HUES48 (cell line): ENCODE results near the gene MLKL.

Source experiments
- H3K27ac ChIP-seq: one replicate; pipeline ENCODE4 v1.7.0; 2013; ENCODE audit warnings: low read depth, low read length, inconsistent platforms
- H3K27me3 ChIP-seq: 2 replicates; pipeline ENCODE4 v1.6.1; 2013; ENCODE audit warnings: mild to moderate bottlenecking, low read length; ENCODE audit not compliant: control insufficient read depth, insufficient read depth
- H3K36me3 ChIP-seq: 2 replicates; pipeline ENCODE4 v1.6.1; 2013; ENCODE audit warnings: low read length; ENCODE audit not compliant: control insufficient read depth, insufficient read depth
- H3K4me1 ChIP-seq: 2 replicates; pipeline ENCODE4 v1.6.1; 2013; ENCODE audit warnings: mild to moderate bottlenecking, low read length; ENCODE audit not compliant: control insufficient read depth, insufficient read depth
- H3K4me3 ChIP-seq: 2 replicates; pipeline ENCODE4 v1.5.1; 2013; ENCODE audit warnings: mild to moderate bottlenecking, low read depth, low read length
- H3K9ac ChIP-seq: 2 replicates; pipeline ENCODE4 v1.6.1; 2013; ENCODE audit warnings: mild to moderate bottlenecking, low read depth, low read length, moderate library complexity
- H3K9me3 ChIP-seq: 2 replicates; pipeline ENCODE4 v1.6.1; 2013; ENCODE audit warnings: low read length; ENCODE audit not compliant: control insufficient read depth, insufficient read depth

Gene MLKL

DNA sequence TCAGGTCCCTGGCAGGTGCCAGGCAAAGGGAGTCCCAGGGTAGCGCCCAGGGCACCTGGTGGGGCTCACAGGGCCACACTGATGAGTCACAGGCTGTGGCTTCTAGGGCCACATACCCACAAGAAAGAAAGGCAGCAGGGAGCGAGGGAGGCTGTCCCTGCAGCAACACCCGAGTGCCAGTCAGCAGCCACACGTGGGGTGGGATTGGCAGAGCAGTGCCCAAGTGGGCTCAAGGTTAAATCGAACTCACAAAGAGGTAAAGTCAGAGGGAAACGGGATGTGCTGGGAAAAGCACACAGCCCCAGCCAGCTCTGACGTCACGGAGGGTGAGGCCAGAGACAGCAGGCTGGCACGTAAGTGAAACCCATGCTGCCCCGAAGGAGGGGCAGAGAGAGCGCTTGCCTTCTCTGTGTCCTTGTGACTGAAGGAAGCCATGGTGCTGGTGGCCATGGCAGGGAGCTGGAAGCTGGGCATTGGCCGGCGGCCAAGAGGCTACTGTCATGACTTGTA, 40.2 kb upstream of the MLKL start:
- no peak overlapping the region for H3K9ac ChIP-seq
- H3K27ac ChIP-seq: no peak overlapping the region
- no peaks in the 10 kb centered on the region for H3K27me3 ChIP-seq
- H3K9me3 ChIP-seq: no peaks in the 10 kb centered on the region
- H3K4me3 ChIP-seq: no peak overlapping the region
- no peaks in the 10 kb centered on the region for H3K36me3 ChIP-seq
- H3K4me1 ChIP-seq: peaks cover 15% of the 10 kb centered on the region

DNA sequence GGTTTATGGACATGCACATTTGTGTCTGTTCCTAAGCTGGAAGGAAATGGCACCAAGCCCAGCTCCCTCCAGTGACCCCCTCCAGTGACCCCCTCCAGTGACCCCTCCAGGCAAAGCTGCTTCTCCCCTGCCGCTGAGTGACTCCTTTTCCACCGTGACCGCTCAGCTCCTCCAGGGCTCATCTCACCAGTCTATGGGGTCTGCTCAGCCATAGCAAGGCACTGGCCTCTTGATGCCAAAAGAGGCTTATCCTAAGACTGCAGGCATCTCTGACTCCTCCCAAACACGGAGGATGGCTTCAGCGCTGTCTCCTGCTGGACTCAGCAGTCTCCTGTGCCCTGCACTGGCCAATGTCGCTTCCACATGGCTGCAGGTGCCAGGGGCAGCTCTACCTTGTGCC, 38.6 kb upstream of the MLKL start:
- H3K4me1 ChIP-seq: peaks cover 26% of the 10 kb centered on the region
- H3K9me3 ChIP-seq: no peaks in the 10 kb centered on the region

DNA sequence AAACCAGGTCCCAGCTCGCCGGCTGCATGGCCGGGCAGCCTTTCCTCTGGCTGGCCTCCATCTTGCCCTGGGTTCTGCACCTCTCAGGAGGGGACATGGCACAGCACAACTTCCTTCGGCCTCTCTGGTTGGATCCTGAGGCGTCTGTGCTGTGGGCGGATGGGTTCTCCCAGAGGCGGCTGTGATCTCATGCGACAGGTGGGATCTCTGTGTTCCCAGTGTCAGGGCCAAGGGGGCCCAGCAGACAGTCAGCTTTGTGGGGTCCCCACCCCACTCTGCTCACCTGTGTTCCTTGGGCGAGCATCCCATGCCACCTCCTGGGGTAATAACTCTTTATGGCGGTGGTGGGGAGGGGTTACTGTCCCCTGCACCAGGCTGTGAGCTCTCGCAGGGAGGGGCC, 38.2 kb upstream of the MLKL start:
- H3K27me3 ChIP-seq: no peaks in the 10 kb centered on the region
- no peak overlapping the region for H3K4me3 ChIP-seq
- no peak overlapping the region for H3K9ac ChIP-seq
- peaks cover 31% of the 10 kb centered on the region for H3K4me1 ChIP-seq
- no peak overlapping the region for H3K27ac ChIP-seq
- no peaks in the 10 kb centered on the region for H3K36me3 ChIP-seq
- no peaks in the 10 kb centered on the region for H3K9me3 ChIP-seq

More for the DNA sequence above, 38.6 kb upstream of the MLKL start:
- H3K27ac ChIP-seq: no peak overlapping the region
- no peak overlapping the region for H3K4me3 ChIP-seq
- no peaks in the 10 kb centered on the region for H3K27me3 ChIP-seq
- no peaks in the 10 kb centered on the region for H3K36me3 ChIP-seq
- no peak overlapping the region for H3K9ac ChIP-seq

DNA sequence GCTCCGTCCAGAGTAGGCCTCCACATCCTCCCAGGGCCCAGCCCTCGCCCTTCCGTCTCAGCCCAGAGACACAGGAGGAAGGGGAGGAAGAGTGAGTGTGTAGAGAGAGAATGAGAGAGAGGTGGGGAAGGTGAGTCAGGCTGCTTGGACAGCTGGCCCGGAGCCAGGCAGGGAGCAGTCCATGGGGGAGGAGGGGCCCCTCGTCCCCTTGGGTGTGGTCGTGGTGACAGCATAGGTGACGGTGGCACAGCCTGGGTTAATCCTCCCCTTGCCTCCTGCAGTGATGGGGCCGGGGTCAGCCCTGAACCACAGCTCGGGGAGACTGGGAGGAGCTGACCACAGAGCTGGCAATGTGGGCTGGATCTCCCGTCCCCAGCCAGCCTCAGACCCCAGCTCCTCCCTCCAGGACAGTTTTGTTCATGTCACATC, 37.5 kb upstream of the MLKL start:
- Histone ChIP-seq H3K4me1 (peaks cover 28% of the 10 kb centered on the region), H3K9ac (no peak overlapping the region)

GRCh38 chr16:74737521-74737920, 36.9 kb upstream of the MLKL start:
- Histone ChIP-seq H3K27ac (no peak overlapping the region), H3K36me3 (no peaks in the 10 kb centered on the region), H3K9ac (no peak overlapping the region), H3K4me3 (no peak overlapping the region), H3K9me3 (no peaks in the 10 kb centered on the region), H3K4me1 (peaks cover 28% of the 10 kb centered on the region), H3K27me3 (no peaks in the 10 kb centered on the region)

More for the DNA sequence above, 37.5 kb upstream of the MLKL start:
- Histone ChIP-seq H3K4me3 (no peak overlapping the region), H3K9me3 (no peaks in the 10 kb centered on the region), H3K27me3 (no peaks in the 10 kb centered on the region), H3K27ac (no peak overlapping the region), H3K36me3 (no peaks in the 10 kb centered on the region)

DNA sequence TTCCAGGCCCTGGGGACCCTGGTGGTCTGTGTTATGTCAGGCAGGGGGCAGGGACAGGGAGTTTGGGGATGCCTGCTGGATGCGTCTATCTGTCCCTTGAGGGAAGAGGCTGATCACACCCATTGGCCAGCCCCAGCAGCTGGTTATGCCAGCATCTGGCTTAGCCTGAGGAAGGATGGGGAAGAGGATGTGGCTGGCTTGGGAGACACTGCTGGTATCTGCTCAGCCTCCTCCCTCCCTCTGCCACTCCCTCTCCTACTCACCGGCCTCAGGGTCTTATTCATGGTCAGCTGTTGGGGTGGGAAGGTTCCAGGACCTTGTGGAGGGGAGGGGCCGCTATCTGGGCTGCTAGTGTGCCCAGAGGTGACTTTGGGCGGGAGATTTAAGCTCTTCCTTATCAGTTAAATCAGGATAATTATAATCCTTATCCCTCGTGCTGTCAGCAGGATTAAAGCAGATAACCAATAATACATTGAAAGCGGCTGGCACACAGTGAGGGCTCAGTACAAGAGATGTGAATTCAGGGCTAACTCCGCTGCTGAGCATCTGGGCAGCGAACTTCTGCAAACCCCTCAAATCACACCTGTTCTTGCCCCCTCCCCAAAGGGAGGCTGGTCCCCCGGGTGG, 36.0 kb upstream of the MLKL start:
- H3K4me1 ChIP-seq: peaks cover 22% of the 10 kb centered on the region
- H3K9me3 ChIP-seq: no peaks in the 10 kb centered on the region
- no peak overlapping the region for H3K9ac ChIP-seq
- no peaks in the 10 kb centered on the region for H3K36me3 ChIP-seq
- H3K27me3 ChIP-seq: no peaks in the 10 kb centered on the region
- no peak overlapping the region for H3K4me3 ChIP-seq
- no peak overlapping the region for H3K27ac ChIP-seq

DNA sequence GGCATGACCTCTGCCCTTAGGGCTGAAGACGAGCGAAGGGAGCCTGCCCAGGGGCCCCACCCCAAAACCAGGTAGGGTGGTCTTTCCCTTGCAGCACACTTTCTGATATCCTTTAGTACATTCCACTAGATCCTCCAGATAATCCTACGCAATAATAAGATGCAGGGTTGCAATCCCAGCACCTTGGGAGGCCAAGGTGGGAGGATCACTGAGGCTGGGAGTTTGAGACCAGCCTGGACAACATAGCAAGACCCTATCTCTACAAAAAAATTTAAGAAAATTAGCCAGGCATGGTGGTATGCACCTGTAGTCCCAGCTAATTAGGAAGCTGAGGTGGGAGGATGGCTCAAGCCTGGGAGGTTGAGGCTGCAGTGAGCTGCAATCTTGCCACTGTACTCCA, 34.9 kb upstream of the MLKL start:
- no peaks in the 10 kb centered on the region for H3K27me3 ChIP-seq
- H3K27ac ChIP-seq: no peak overlapping the region
- H3K9me3 ChIP-seq: no peaks in the 10 kb centered on the region
- H3K4me1 ChIP-seq: peaks cover 22% of the 10 kb centered on the region
- H3K4me3 ChIP-seq: no peak overlapping the region
- no peak overlapping the region for H3K9ac ChIP-seq
- H3K36me3 ChIP-seq: no peaks in the 10 kb centered on the region

- Histone ChIP-seq H3K9me3 (no peaks in the 10 kb centered on the region), H3K4me1 (peaks cover 25% of the 10 kb centered on the region), H3K36me3 (no peaks in the 10 kb centered on the region), H3K4me3 (no peak overlapping the region), H3K9ac (no peak overlapping the region), H3K27ac (peak overlapping the region; percentile 5), H3K27me3 (no peaks in the 10 kb centered on the region)
These were observed 34.4 kb upstream of the MLKL start for GRCh38 chr16:74735162-74735452.

GRCh38 chr16:74734361-74735161, 33.9 kb upstream of the MLKL start:
- H3K4me1 ChIP-seq: peaks cover 30% of the 10 kb centered on the region
- no peaks in the 10 kb centered on the region for H3K27me3 ChIP-seq
- no peak overlapping the region for H3K4me3 ChIP-seq
- H3K27ac ChIP-seq: peak overlapping the region; percentile 5
- H3K36me3 ChIP-seq: no peaks in the 10 kb centered on the region
- no peaks in the 10 kb centered on the region for H3K9me3 ChIP-seq
- H3K9ac ChIP-seq: no peak overlapping the region

GRCh38 chr16:74732707-74733350, 32.2 kb upstream of the MLKL start:
- Histone ChIP-seq H3K4me3 (no peak overlapping the region), H3K9me3 (no peaks in the 10 kb centered on the region), H3K9ac (no peak overlapping the region), H3K36me3 (no peaks in the 10 kb centered on the region), H3K27me3 (no peaks in the 10 kb centered on the region), H3K4me1 (peaks cover 27% of the 10 kb centered on the region), H3K27ac (no peak overlapping the region)

DNA sequence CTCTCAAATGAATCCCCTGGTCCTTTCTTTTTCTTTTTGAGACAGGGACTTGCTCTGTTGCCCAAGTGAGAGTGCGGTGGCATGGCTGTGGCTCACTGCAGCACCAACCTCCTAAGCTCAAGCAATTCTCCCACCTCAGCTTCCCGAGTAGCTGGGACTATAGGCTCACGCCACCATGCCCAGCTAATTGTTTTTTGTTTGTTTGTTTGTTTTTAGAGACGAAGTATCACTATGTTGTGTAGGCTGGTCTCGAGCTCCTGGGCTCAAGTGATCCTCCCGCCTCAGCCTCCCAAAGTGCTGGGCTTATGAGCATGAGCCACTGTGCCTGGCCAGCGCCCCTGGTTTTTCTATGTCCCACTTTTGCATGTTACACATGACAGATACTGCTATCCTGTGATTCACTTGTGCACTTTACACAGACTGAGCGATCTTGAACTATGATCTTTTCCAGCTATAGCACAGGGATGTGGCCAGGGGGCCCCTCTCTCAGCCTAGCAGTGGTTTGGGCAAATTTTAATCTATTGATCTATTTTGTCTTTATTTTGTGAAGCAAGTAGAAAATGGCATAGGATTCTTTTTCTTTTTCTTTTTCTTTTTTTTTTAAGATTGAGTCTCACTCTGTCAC, 31.3 kb upstream of the MLKL start:
- Histone ChIP-seq H3K4me3 (no peak overlapping the region), H3K9ac (no peak overlapping the region), H3K27me3 (no peaks in the 10 kb centered on the region), H3K9me3 (no peaks in the 10 kb centered on the region), H3K27ac (no peak overlapping the region), H3K4me1 (peaks cover 27% of the 10 kb centered on the region), H3K36me3 (no peaks in the 10 kb centered on the region)
